GM12892 (cell line): ENCODE data around the gene RSAD1.

Experiments
- POLR2A ChIP-seq: IDR thresholded peaks from 2 replicates; pipeline ENCODE4 v1.6.1; 2011; ENCODE audit warnings: low read depth, low read length, control low read depth
- POLR2AphosphoS5 ChIP-seq: IDR thresholded peaks from 2 replicates; pipeline ENCODE4 v1.6.1; 2011; ENCODE audit warnings: low read depth, low read length, control low read depth
- TAF1 ChIP-seq: IDR thresholded peaks from 2 replicates; pipeline ENCODE4 v1.6.1; 2011; ENCODE audit warnings: low read depth, mild to moderate bottlenecking, control low read depth, low read length, borderline replicate concordance

GRCh38 chr17:50534222-50534978 is 55.7 kb downstream of the RSAD1 start:
- TF ChIP-seq POLR2A (no peak), TAF1 (no peak), POLR2AphosphoS5 (no peak)
